Tongue (tissue), 2 donors: ENCODE data around the gene CXCL10. TPM values are rescaled to one million over a fixed set of nuclear protein-coding genes. Genes with fewer than 3 reads are reported as not detected.
A peak's percentile ranks its signal among the peaks of the same experiment; 100 is the strongest.

ENCODE experiments used
- DNase-seq: peaks from one replicate; pipeline ENCODE4 v3.0.0-alpha.2; 2015
- total RNA-seq: library from RNA; depleted of rRNA; stranded (reverse); fragments of >200 nt; gene quantifications from one replicate; pipeline ENCODE4 v1.2.3, GENCODE V29; 2014

CXCL10 gene
- total RNA-seq, 1 donor from 2014 or later, result not detected

- peak; percentile 14 for DNase-seq
Measured at GRCh38 chr4:75989846-75990528, 33.3 kb downstream of the CXCL10 start.

DNA sequence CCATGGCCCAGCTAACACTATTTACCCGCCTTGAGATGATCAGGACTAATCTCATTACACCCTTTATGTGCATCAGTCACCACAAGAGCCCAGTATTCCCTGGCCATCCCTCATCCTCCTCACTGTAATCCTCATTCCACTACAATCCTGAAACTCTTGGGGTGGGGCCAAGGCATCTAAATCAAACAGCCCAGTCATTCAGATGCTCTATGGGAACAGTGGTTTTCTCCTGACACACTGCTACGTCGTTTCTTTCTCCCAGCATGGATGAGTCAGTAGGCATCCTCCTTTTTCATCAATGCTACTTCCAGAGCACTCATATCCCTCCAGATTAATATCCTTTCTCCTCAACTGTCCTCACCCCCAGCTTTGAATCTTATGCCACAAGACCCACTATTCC lies 38.2 kb downstream of the CXCL10 start:
- DNase-seq, result no peak

DNA sequence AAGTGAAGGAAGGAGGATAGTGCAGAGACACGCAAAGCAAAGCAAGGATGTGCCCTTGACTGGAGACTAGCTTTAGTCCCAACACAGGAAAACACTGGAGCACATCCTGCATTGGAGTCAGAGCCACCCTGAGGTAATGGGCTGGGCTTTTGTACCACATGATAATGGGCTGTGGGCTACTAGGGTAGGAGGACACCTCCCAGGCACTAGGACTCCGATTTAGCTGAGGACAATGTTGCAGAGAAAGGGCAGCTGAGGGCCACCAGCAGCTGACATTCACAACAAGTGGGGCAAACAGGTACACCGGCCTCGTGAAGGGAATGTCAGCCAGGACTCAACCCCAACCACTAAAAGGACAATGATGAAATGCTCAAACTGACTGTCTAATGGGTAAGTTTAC lies 42.7 kb downstream of the CXCL10 start:
- DNase-seq, result no peak

- no peak for DNase-seq
Measured at GRCh38 chr4:75976177-75976576, 47.1 kb downstream of the CXCL10 start.

- no peak for DNase-seq
Measured at GRCh38 chr4:75973766-75974165, 49.5 kb downstream of the CXCL10 start.

Other genes starting within 250 kb of the CXCL10 start
- gene PPEF2, start 121.0 kb downstream of the CXCL10 start, total RNA-seq, result 0.10 TPM
- 33.4 TPM for gene NAAA, start 82.5 kb downstream of the CXCL10 start, total RNA-seq
- 27.9 TPM for gene SDAD1, start 32.6 kb downstream of the CXCL10 start, total RNA-seq
- not detected for gene CXCL9, start 16.0 kb downstream of the CXCL10 start, total RNA-seq
- gene CXCL11, start 12.6 kb upstream of the CXCL10 start, total RNA-seq, result not detected
- 28.1 TPM for gene ART3, start 51.2 kb upstream of the CXCL10 start, total RNA-seq
- gene NUP54, start 124.9 kb upstream of the CXCL10 start, total RNA-seq, result 58.5 TPM
- gene SCARB2, start 190.3 kb upstream of the CXCL10 start, total RNA-seq, result 181 TPM
- gene FAM47E, start 228.2 kb upstream of the CXCL10 start, total RNA-seq, result 3.0 TPM